TTC549 (cell line): ENCODE data around the gene ANKRD22.
"Not testable (repeated sequence)": the region's sequence is repeated elsewhere in the genome, so short reads cannot be mapped to it uniquely, and the experiment has no call there.

Experiments
- FAIRE-seq: peaks from 2 replicates; lab custom pipeline; 2012; peaks lifted over from hg19 to GRCh38; lab: Jason Lieb, UNC

ANKRD22 gene

DNA sequence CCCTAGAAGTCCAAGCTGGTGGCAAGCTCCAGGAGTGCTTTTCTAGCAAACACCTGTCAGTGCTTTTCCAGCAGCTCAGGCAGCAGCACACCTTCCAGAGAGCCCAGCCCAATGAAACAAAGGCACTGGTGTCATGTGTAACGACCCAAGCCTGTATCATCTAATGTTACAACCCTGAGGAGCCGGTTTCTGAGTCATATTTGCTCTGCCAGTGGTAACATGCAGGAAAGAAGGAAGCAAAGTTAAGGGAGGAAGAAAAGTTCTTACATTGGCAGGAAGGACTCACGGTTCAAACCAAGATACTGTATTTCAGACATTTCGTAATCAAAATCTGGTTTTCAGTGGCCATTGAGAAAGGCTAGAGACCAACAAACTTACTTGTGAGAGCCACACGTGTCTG lies at the start of gene ANKRD22:
TSS of gene ANKRD22 (minus strand) at position 139 of the 400 bp plus-strand sequence. CDS start 237 bp downstream, outside the sequence.
- FAIRE-seq: no peak

DNA sequence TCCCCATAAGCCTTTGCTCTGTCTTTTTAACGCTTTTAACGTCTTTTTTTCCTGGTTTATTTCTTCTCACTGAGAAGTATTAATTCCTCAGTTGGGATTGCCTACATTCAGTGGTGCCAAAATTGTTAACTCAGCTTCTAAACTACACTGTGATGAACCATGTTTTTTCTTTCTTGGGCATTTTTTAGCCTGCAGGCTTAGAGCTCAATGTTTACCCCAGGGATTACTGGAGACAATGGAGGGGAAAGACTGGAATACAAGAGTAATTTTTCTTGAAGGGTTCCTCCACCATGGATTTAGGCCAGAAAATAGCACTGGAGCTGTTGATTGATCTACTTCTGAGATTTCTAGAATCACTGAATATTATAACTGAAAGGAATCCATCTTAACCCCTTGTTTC lies 48.2 kb upstream of the ANKRD22 start:
- FAIRE-seq: no peak

DNA sequence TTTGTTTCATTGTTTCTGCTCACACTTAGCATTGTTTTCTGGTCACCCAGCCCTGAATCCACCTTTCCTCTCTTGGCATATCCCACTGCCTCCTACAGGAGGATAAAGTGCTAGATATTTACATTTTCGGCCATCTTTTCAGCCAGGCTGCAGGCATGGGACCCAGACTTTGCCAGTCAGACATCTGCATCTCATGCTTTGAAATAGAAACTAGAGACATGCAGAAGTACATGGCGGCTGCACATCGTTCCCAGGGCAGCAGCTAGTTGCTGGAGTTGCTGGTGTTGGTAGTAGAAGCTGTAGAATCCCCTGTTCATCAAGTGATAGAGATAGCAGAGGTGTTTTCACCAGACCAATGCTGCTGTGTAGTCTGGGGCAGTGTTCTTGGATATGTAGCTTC lies 47.1 kb upstream of the ANKRD22 start:
- no peak for FAIRE-seq

DNA sequence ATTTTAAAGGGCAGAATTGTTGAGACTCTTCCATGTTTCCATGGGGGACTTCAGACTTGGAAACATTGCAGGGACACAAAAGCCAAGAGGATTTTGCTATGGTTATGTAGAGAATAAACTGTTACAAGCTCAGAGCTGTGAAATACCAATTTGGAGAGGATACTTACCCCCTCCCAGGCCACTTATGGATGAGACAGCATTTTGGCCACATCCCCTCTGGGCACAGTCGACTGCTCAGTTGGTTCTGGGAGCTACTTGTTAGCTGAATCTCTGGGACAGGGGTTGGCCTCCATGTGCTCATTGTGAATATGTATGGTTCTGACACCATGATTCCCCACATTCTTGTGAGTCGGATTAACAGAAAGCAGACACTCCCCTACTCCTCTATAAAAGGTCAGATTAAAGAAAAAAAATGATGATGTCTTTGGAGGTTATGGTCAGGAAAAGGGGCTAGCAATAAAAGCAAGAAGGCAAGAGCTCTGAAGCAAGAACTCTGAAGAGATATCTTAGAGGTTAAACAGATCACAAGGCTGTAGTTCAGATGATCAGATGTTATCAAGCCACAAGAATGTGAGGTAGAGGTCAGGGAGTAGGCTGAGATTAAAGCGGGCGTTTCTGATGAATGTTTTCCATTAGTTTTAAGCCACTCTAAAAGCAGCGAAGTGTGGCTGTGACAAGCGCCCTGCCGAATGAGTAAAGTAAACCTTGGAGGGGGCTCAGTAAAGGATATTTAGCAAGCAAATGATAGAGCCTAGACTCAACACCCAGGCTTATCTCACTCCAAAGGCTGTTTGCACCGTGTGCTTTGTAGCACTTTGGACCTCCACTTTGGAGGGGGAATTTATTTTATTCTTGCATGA lies 45.6 kb upstream of the ANKRD22 start:
- FAIRE-seq: no peak

DNA sequence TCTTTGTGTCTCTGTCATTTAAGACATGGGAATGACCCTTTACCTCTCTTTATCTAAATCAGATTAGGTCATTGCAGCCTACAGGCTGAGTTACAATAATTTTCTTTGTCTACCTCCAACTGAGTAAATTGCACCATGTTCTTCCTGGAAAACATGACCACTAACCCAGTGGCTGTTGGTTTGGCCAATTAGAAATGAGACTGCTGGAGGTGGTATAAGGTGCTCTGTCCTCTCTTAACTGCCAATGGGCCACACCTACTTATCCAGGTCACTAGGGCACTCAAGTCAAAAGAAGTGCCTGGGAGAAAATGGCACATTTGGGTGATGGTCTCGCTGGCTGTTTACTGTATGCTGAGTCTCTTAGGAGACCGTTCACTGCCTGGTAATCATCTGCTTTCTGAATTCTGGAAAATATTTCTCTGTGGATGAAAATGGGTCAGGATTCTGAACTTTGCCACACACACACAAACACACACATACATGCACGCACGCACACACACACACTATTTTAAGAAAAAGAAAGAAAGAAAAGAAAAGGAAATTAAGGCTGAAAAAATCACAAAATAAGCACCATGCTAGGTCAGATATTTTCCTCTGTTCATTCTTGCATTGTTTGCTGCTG lies 44.8 kb upstream of the ANKRD22 start:
- FAIRE-seq: no peak

DNA sequence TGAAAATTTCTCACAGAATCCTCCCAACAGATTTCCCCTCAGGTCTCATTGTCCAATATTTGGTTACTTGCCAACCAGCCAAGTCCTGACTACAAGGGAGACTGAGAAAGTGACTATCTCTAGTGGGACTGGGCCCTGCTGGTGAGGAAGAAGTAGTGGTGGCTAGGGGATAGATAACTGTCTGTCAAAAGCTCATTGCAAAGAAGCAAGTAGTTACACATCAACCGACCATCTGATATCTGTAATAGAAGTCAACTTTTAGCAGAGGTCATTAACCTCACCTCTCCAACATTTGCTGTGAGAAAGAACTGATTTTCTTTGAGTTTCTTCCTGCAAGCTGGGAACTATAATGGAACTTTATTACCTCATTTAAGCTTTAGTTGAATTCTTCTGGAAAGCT lies 43.6 kb upstream of the ANKRD22 start:
- FAIRE-seq: no peak

DNA sequence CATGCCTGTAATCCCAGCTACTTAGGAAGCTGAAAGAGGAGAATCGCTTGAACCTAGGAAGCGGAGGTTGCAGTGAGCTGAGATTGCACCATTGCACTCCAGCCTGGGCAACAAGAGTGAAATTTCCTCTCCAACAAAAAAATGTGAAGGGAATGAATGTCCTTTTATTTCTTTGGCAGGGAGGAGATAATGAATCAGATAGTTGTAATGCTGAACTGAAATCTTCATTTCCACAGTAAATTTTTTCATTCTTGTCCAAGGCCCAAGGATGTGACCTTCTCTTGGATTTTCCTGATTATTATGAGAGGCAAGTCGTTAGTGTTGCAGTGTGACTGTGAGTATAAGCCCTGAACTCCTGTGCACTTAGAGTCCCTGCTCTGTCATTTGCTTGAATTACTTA lies 42.0 kb upstream of the ANKRD22 start:
- FAIRE-seq: no peak

DNA sequence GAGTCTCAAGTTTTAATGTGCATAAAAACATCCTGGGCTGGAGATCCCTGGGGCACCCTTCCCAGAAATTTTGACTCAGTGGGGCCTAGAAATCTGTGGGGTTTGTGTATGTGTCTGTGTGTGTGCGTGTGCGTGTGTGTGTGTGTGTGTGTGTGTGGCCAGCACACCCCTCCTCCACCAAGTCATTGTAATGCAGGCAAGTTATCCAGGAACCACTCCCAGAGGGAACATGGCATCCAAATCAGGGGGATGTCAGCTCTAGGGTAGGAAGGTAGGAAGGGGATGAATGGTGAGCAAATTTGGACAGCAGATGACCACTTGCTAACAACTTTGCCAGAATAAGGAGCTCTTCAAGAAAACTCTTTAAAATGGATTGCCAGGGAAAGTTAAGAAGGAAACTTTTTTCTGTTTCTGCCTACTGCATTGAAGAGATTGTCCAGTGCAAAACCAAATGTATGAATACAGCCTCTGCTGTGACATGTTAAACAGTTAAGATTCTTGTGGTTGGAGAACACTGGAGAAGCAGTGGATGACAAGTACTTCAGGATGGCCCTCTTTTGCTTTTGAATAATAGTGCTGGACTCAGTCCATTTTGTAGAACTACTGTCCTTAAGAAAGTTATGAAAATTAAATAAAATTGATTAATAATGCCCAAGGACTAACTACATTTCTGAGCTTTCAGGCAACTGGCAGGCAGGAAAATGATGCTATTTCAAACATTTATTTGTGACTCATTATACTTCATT lies 40.8 kb upstream of the ANKRD22 start:
- FAIRE-seq: no peak

DNA sequence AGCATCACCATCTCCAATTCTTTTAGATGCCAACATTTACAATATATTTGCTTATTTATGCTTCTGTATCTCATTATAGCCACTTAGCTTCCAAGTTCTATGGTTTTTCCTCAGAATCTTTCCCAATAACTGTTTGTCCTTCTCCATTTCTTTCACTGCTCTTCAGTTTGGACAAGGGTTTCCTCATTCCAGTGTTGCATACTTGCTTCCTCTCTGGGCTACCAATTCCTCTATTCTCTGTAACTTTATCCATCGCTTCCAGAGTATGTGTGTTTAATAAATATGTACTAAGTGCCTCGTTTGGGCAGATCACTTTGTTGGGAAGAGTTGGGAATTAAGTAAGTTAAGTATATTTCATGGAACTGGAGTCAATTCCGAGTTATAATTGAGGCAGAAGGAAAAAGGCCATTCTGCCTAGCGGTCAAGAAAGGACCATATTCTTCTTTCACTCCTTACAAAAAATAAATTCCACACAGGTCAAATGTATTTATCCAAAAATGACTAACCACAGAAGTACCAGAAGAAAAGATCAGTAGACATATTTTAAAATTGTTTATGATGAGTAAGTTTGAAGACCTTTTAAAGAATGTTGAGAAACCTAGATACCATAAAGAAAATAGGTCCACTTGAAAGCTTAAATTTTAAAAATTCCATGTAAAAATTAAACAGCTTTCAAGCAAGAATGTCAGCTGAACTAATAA lies 39.2 kb upstream of the ANKRD22 start:
- no peak for FAIRE-seq

DNA sequence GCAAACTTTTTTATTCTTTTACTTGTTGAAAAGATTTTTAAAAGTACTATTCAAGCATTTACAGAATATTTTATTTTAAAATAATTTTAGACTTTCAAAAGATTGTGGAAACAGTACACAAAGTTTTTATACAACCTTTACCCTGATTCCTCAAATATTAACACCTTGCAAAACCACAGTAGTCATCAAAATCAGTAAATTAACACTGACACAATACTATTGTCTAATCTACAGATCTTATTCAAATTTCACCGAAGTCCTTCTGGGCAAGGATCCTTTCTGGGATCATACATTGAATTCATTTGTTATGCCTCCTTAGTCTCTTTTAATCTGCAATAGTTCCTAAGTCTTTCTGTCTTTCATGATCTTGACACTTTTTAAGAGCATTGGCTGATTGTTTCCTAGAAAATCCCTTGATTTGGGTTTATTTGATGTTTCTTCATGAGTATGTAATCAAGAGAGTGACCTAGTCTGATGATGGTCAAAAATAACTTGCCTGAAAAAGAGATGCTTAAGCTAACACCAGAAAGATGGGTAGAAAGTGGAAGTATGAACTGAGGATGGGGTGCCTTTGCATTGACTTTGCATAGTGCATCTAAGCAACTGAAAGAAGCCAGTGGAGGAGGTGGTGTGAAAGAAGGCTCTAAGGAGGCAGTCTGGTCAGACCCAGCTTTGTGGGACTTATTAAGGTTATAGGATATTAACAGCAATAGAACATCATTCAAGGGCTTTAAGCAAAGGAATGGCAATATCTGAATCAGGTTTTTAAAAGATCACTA lies 38.1 kb upstream of the ANKRD22 start:
- no peak for FAIRE-seq

DNA sequence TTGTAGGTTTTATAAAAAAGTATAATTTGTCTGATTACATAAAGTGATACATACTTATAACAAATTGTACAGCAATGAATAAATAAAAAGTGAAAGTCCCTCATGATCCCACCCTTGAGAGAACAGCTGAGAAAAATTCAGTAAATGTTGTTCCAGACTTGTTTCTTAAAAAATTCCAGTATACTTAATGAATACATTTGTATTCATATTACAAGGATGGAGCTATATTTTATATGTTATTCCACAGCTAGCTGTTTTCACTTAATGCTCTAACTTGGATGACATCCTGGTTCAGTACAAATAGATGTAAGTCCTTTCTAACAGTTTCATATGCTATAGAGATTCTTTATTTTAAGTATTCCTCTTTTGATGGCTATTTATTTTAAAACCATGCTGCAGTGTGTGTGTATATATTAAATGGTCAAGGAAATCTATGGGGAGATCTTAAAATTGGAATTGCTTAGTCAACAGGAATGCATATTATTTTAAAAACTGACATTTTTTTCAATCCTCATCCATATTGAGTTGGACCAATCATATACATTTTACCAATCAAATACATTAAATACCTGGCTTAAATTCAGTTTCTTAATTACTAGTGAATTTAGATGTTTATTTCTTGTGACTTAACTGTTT lies 37.3 kb upstream of the ANKRD22 start:
- no peak for FAIRE-seq

DNA sequence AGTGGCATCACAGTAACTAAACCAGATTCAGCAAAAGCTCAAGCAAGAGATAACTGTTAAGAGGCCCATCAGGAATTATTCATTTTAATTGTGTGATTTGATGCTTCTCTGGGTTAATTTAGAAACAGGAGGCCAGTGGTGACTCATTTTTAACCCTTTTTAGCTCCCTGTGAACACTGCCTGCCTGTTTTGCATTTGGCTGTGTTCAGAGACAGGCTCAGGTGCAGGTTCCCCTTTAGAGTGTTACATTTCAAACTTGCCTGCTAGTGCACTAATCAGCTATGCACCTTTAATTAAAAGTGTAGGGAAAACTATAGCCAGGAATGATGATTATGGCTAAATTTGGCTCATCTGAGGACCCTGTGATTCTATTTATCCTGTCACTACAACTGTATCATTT lies 34.9 kb upstream of the ANKRD22 start:
- no peak for FAIRE-seq

DNA sequence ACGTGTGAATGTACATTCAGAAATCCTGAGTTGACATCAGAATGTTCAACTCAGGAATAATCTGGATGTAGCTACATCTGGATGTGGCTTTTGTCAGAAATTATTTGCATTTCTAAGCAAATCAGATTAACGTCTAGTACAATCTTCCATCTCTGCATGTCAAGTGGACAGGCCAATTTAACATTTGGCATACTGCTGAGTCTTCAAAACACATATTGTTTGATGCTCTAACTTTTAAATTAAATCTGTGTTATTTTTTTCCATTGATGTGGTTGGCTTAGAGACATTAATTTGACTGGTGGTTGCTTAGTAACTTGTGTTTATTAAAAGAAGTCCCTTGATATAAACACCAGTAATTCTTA lies 31.8 kb upstream of the ANKRD22 start:
- FAIRE-seq: no peak

DNA sequence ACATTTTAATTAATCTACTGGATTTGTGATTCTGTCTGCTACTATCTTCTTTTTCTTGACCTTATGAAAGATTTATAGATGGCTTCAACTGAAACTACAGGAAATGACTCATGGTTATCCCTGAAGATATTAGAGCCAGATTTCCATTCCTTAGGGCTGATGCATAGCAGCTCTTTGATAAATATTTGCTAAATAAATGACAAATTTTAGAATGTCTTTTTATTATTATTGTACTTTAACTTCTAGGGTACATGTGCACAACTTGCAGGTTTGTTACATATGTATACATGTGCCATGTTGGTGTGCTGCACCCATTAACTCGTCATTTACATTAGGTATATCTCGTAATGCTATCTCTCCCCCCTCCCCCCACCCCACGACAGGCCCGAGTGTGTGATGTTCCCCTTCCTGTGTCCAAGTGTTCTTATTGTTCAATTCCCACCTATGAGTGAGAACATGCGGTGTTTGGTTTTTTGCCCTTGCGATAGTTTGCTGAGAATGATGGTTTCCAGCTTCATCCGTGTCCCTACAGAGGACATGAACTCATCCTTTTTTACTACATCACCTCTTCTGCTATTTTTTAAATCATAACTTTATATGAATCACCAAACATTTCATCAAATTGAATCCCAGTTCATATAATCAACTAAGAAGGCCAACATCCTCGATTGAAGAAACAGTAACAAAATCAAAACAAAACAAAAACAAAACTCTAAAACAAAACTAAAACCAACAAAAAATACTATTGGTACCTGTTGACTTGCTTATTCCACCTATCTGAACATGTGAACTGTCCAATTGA lies 31.2 kb upstream of the ANKRD22 start:
- FAIRE-seq: not testable (repeated sequence)

DNA sequence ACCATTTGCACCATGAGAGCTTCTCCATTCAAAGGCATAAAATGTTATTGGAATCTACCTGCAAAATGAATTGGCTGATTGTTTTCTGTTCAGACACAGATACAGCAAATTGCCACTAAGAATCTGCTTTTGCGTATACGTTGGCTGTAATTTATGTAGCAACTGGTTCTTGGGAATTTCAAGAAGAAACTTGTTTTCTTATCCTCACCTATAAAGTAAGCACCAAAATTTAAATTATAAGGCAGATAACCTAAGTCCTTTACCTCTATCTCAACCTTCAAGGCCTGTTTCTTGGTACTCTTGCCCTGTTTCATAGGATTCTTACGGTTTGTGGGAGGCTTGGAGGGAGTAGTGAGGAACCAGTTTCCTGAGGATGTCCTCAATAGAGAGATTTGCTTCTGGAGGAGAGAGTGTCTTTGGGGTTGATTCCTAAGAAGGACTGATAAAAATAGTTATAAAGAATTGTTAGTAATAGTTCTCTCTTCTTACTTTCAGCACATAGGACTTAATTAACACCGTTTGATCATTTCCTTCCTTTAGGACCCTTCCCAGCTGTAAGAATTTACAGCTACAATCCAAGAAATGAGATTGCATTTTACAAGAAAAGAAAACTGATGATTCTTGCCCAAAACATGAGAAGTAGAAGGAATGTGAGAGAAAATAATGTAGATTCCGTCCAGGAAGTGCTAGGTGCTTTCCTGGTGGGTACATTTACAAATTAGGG lies 30.4 kb upstream of the ANKRD22 start:
- FAIRE-seq: no peak

DNA sequence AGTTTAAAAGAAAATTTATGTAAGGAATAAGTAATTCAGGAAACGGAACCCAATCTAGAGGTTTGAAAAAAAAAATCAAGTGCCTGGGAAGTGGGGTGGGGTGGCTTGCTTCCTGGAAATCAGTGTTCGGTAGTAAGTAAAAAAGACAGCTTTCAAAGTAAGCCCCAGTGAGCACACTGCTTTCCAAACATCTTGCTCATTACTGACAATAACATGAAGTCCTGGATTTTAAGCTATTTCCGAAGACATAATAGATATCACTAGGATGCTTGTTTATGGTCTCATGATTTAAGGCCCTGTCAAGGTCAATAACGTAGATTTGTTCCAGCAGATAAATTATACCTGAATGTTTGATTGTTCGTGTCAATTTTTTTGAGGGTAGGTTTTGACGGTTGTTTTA lies 29.7 kb upstream of the ANKRD22 start:
- FAIRE-seq: no peak

DNA sequence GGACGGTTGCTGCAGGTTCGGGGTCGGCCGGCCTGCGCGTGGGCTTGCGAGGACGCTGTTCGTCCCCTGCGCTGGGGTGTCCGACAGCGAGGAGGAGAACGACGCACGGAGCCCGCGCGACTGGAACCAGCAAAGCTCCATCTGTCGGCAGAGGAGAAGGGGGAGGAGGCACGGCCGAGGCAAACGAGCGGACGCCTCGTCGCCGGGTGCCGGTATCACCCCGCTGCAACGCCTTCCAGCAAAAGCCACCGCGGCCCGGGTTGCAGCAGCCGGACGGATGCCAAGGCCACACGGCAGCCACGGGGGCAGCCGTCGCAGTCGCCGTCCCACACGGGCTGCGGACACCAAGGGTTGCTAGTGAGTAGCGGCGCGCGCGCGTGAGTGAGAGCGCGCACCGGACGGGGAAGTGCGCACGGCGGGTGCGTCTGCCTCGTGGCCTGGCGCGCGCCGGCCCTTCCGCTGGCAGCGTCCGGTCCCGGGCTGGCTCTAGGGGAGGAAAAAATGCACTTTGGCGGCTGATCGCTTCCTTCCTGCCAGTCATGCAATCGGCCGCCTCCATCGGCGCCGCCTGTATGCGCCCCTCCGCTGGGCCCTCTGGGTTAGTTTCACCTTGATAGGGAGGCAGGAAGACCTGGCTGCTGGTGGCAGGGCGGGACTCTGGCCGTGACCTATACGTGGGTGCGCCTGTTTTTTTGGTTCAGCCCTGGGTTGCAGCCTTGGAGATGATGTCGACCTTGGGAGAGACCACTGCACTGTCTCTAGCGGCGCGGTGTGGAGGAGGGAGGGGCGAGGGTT lies 28.8 kb upstream of the ANKRD22 start:
- FAIRE-seq: no peak

DNA sequence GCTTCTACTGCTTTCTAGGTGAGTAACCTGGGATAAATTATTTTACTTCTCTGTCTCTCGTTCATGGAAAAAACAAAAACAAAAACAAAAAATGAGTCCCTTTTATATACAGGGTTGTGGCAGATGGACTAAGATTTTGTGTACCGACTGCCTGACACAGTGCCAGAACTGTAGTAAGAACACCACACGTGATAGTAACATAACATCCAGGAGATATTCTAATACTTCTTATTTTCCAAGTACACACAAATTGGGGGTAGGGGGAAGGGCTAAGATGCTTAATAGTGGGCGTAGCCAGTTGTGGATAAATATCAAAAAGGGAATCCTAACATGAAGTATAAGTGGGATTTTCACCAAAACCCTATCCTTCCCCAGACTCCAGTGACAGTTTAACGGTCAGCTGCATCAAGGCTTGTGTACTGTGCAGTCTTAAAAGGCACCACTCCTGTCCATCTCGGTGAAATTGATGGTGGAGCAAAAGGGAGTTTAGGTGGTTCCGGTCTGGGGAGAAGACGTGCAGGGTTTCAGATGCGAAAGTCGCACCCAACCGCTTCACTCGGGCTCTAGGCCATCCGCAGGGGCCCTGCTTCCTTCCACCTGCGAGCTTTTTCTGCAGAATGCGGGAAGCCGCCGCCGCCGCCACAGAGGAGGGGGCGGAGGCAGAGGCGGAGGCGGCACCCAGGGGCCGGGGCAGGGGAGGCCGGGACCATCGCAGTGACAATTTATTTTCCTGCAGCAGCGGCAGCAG lies 28.1 kb upstream of the ANKRD22 start, which contains the start of gene STAMBPL1:
TSS of gene STAMBPL1 (plus strand) at position 712 of the 748 bp plus-strand sequence. CDS start 21,464 bp downstream, outside the sequence.
- FAIRE-seq: no peak
